HEK293T (cell line): ENCODE data around the gene GNAL.

Experiments
- CTCF ChIA-PET: fragments of 350-600 bp; formaldehyde crosslinking; extraction: SDS; loops from one replicate; lab custom pipeline; 2021; ENCODE audit warnings: antibody characterized with exemption, inconsistent platforms; lab: Yijun Ruan, JAX
- POLR2A ChIA-PET: fragments of 350-600 bp; formaldehyde crosslinking; extraction: SDS; loops from one replicate; lab custom pipeline; 2020; ENCODE audit warnings: antibody characterized with exemption, inconsistent platforms; lab: Yijun Ruan, JAX
- DNase-seq: peaks from one replicate; pipeline ENCODE4 v3.0.0; 2012; ENCODE audit warnings: mixed read lengths; ENCODE audit errors: extremely low spot score
- ARNT ChIP-seq: fragments of 450-650 bp; IDR thresholded peaks from 2 replicates; pipeline ENCODE4 v1.6.1; 2017; ENCODE audit warnings: mild to moderate bottlenecking
- BHLHE40 ChIP-seq: fragments of 450-650 bp; IDR thresholded peaks from 2 replicates; pipeline ENCODE4 v1.6.1; 2016; ENCODE audit warnings: mild to moderate bottlenecking, moderate library complexity, borderline replicate concordance
- CTBP1 ChIP-seq: fragments of 450-650 bp; IDR thresholded peaks from 2 replicates; pipeline ENCODE4 v1.6.1; 2016; ENCODE audit warnings: borderline replicate concordance
- ELF4 ChIP-seq: fragments of 450-650 bp; IDR thresholded peaks from 2 replicates; pipeline ENCODE4 v1.6.1; 2017; ENCODE audit warnings: antibody characterized with exemption
- FOXA1 ChIP-seq: fragments of 450-650 bp; IDR thresholded peaks from 2 replicates; pipeline ENCODE4 v1.6.1; 2016; ENCODE audit warnings: mild to moderate bottlenecking
- FOXK2 ChIP-seq: fragments of 450-650 bp; IDR thresholded peaks from 2 replicates; pipeline ENCODE4 v1.6.1; 2016; ENCODE audit warnings: mild to moderate bottlenecking
- FOXM1 ChIP-seq: fragments of 450-650 bp; IDR thresholded peaks from 2 replicates; pipeline ENCODE4 v1.6.1; 2017; ENCODE audit warnings: mild to moderate bottlenecking, borderline replicate concordance
- HDGF ChIP-seq: fragments of 450-650 bp; IDR thresholded peaks from 2 replicates; pipeline ENCODE4 v1.6.1; 2017; ENCODE audit warnings: antibody characterized with exemption, borderline replicate concordance
- L3MBTL2 ChIP-seq: fragments of 450-650 bp; conservative IDR thresholded peaks from 2 replicates; pipeline ENCODE4 v1.6.1; 2016; ENCODE audit warnings: mild to moderate bottlenecking
- LEF1 ChIP-seq: fragments of 450-650 bp; IDR thresholded peaks from 2 replicates; pipeline ENCODE4 v1.6.1; 2017; ENCODE audit warnings: mild to moderate bottlenecking, borderline replicate concordance
- NFRKB ChIP-seq: fragments of 450-650 bp; IDR thresholded peaks from 2 replicates; pipeline ENCODE4 v1.6.1; 2016; ENCODE audit warnings: mild to moderate bottlenecking, moderate library complexity
- PKNOX1 ChIP-seq: fragments of 450-650 bp; IDR thresholded peaks from 2 replicates; pipeline ENCODE4 v1.6.1; 2016
- SP1 ChIP-seq: fragments of 450-650 bp; IDR thresholded peaks from 2 replicates; pipeline ENCODE4 v1.6.1; 2017
- SUZ12 ChIP-seq: fragments of 450-650 bp; IDR thresholded peaks from 2 replicates; pipeline ENCODE4 v1.6.1; 2016; ENCODE audit warnings: mild to moderate bottlenecking
- TARDBP ChIP-seq: fragments of 450-650 bp; IDR thresholded peaks from 2 replicates; pipeline ENCODE4 v1.6.1; 2016
- ZNF384 ChIP-seq: fragments of 450-650 bp; IDR thresholded peaks from 2 replicates; pipeline ENCODE4 v1.6.1; 2016

Gene GNAL

DNA sequence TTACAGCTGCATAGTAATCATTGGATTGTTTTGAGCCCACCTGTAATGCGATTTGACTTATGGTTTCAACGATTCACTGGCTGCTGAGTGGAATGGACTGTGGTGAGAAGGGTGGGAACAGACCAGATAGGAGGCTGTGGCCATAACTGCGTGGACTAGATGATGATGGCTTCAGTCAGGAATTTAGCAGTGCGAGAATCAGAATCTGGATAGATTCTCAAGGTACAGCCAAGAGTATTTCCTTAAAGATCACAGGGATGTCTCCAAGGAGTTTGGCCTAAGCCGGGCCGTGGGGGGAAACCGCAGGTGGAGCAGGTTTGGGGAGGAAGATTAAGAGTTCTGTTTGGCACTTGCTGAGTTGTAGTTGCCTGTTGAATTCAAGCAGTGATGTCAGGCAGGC lies 118.2 kb downstream of the GNAL start:
- ChIA-PET CTCF (no interaction called here), POLR2A (interaction anchor here (1.0 kb wide), 1 partner anchor 43 kb away, joined by 3 read pairs; no protein-coding TSS in a partner anchor)
- TF ChIP-seq CTBP1 (no peak), BHLHE40 (no peak), SP1 (no peak), SUZ12 (no peak), FOXM1 (no peak), ELF4 (no peak), NFRKB (no peak), ZNF384 (no peak), L3MBTL2 (no peak), ARNT (no peak), PKNOX1 (no peak), HDGF (no peak)
- DNase-seq, result no peak

GRCh38 chr18:11808001-11808855 lies 119.2 kb downstream of the GNAL start:
- TF ChIP-seq ARNT (no peak), ELF4 (no peak), HDGF (no peak), SP1 (no peak), LEF1 (no peak), TARDBP (no peak), PKNOX1 (no peak)
- no peak for DNase-seq
- ChIA-PET POLR2A (no interaction called here), CTCF (no interaction called here)

DNA sequence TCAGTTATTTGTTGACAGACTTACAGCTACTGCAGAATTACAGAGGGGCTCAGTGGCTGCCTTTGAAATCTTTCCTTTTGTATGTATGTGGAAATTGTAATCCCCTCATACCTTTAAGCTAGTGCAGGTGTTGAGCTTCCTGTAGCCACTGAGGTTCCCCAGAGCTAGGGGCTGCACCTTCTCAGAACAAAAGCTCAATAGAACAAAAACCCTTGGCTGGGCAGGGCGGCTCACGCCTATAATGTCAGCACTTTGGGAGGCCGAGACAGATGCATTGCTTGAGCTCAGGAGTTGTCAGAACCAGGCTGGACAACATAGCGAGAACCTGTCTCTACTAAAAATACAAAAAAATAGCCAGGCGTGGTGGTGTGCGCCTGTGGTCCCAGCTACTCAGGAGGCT lies 120.8 kb downstream of the GNAL start:
- no peak for TF ChIP-seq PKNOX1
- TF ChIP-seq ZNF384, result no peak
- no peak for TF ChIP-seq L3MBTL2
- no peak for TF ChIP-seq HDGF
- TF ChIP-seq BHLHE40, result no peak
- no peak for TF ChIP-seq ARNT
- TF ChIP-seq FOXM1, result no peak
- TF ChIP-seq TARDBP, result no peak
- TF ChIP-seq FOXK2, result no peak
- TF ChIP-seq LEF1, result no peak
- no peak for TF ChIP-seq CTBP1
- TF ChIP-seq FOXA1, result no peak
- no peak for TF ChIP-seq ELF4
- TF ChIP-seq SP1, result no peak
- no peak for TF ChIP-seq SUZ12
- no peak for TF ChIP-seq NFRKB
- DNase-seq, result no peak
- POLR2A ChIA-PET, result no interaction called here
- CTCF ChIA-PET, result no interaction called here

- TF ChIP-seq FOXK2 (no peak), SP1 (no peak), CTBP1 (no peak), ZNF384 (no peak), FOXM1 (no peak), LEF1 (no peak), L3MBTL2 (no peak), FOXA1 (no peak), SUZ12 (no peak), NFRKB (no peak), HDGF (no peak), ARNT (no peak), BHLHE40 (no peak), TARDBP (no peak), PKNOX1 (no peak), ELF4 (no peak)
- CTCF ChIA-PET, result no interaction called here
- POLR2A ChIA-PET, result no interaction called here
- no peak for DNase-seq
Measured at GRCh38 chr18:11810379-11810778, 121.3 kb downstream of the GNAL start.

- DNase-seq, result no peak
- TF ChIP-seq L3MBTL2, result no peak
- POLR2A ChIA-PET, result no interaction called here
- CTCF ChIA-PET, result no interaction called here
Measured at GRCh38 chr18:11811009-11811408, 121.9 kb downstream of the GNAL start.

GRCh38 chr18:11817229-11817628 lies 128.2 kb downstream of the GNAL start:
- TF ChIP-seq TARDBP, result no peak
- TF ChIP-seq L3MBTL2, result no peak
- TF ChIP-seq ZNF384, result no peak
- ChIA-PET POLR2A (no interaction called here), CTCF (no interaction called here)
- no peak for DNase-seq
